ENCODE measurements around the gene NEUROD4. TPM values are rescaled to one million over a fixed set of nuclear protein-coding genes. Genes with fewer than 3 reads are reported as not detected.
A peak's percentile ranks its signal among the peaks of the same experiment; 100 is the strongest.
"Not testable (repeated sequence)": the region's sequence is repeated elsewhere in the genome, so short reads cannot be mapped to it uniquely, and the experiment has no call there.

The NEUROD4 gene
- total RNA-seq, 1 donor from 2014 or later, result not detected

DNA sequence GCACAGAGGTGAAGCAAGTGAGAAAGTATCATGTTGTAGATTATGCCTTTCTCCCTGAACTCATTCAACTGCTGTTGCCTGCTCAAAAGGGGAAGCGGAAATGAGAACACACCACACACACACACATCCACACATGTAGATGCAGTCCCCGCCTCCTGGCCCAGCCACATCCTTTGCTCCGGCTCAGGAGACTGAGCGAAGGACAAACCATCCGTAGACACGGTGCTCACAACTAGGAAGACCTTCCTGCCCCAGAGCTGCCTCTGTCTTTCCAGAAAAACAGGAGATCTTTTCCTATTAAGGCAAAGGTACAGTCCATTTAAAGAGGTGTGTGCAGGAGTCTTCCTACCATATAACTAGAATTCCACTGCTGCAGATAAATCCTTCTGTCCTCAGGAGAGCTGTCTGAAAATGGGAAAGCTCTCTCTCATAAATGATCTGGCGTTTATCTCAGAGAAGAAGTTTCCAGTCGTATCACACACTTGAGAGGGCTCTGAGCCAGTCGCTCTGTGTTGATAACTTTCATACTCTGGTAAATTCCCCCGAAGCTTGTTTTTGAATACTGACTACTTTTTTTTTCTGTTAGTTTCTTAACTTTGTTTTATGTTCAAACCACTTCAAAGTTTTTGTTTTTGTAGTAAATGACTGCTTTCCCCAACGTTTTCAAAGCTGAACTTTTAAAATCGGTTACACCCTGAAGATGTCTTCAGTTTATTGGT lies 35.0 kb upstream of the NEUROD4 start, which contains the start of gene TESPA1:
Gene TESPA1 (minus strand): TSS at position 105 of the 719 bp plus-strand sequence. CDS start 10,200 bp downstream, outside the sequence.
- ATAC-seq (peak; percentile 95), DNase-seq (peak; percentile 75)
- no peak within 1 kb of the TSS for H3K27ac ChIP-seq
- no peaks in the 10 kb centered on the region for H3K36me3 ChIP-seq
- H3K4me3 ChIP-seq, result peak within 1 kb of the TSS; percentile 22
- intact Hi-C loops (cut with DNase I), result no loop called here
- no peaks in the 10 kb centered on the region for H3K4me1 ChIP-seq
- no peaks in the 10 kb centered on the region for H3K27me3 ChIP-seq
- TF ChIP-seq, protein P1, sequence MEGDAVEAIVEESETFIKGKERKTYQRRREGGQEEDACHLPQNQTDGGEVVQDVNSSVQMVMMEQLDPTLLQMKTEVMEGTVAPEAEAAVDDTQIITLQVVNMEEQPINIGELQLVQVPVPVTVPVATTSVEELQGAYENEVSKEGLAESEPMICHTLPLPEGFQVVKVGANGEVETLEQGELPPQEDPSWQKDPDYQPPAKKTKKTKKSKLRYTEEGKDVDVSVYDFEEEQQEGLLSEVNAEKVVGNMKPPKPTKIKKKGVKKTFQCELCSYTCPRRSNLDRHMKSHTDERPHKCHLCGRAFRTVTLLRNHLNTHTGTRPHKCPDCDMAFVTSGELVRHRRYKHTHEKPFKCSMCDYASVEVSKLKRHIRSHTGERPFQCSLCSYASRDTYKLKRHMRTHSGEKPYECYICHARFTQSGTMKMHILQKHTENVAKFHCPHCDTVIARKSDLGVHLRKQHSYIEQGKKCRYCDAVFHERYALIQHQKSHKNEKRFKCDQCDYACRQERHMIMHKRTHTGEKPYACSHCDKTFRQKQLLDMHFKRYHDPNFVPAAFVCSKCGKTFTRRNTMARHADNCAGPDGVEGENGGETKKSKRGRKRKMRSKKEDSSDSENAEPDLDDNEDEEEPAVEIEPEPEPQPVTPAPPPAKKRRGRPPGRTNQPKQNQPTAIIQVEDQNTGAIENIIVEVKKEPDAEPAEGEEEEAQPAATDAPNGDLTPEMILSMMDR (IDR thresholded peaks at IDR 0.05), result no peak
- no peaks in the 10 kb centered on the region for H3K9me3 ChIP-seq

DNA sequence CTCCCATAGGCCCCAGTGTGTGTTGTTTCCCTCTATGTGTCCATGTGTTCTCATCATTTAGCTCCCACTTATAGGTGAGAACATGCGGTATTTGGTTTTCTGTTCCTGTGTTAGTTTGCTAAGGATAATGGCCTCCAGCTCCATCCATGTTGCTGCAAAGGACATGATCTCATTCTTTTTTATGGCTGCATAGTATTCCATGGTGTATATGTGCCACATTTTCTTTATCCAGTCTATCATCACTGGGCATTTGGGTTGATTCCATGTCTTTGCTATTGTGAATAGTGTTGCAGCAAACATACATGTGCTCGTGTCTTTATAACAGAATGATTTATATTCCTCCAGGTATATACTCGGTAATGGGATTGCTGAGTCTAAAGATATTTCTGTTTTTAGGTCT lies 33.0 kb upstream of the NEUROD4 start:
- H3K36me3 ChIP-seq; H3K27ac ChIP-seq; H3K27me3 ChIP-seq; DNase-seq; intact Hi-C loops (cut with DNase I); H3K4me1 ChIP-seq; H3K4me3 ChIP-seq; ATAC-seq; H3K9me3 ChIP-seq: not testable (repeated sequence)

DNA sequence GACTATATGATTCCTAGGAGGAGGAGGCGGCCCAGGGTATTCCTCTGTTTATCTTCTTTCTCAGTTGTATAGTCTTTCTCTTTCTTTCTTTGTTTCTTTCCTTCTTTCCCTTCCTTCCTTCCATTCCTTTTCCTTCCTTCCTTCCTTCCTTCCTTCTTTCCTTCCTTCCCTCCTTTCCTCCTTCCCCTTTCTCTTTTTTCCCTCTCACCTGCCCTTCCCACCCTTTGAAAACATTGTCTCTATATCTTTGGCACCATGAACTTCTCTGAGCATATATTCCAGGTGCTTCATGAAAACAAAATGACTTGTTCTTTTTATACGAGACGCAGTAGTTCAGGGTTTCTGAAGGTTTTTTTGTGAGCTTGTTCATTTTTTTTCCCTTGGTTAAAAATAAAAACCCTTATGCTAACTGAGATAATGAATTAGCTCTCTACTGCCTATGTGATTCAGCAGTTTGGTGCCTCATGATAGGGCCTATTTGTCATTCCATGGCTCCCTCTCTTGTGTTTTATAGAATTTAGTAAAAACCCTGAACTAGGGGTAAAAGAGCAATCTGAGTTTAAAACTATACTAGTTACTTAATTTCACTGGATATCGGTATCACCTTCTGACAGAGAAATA lies 32.1 kb upstream of the NEUROD4 start:
- H3K9me3 ChIP-seq, result no peaks in the 10 kb centered on the region

DNA sequence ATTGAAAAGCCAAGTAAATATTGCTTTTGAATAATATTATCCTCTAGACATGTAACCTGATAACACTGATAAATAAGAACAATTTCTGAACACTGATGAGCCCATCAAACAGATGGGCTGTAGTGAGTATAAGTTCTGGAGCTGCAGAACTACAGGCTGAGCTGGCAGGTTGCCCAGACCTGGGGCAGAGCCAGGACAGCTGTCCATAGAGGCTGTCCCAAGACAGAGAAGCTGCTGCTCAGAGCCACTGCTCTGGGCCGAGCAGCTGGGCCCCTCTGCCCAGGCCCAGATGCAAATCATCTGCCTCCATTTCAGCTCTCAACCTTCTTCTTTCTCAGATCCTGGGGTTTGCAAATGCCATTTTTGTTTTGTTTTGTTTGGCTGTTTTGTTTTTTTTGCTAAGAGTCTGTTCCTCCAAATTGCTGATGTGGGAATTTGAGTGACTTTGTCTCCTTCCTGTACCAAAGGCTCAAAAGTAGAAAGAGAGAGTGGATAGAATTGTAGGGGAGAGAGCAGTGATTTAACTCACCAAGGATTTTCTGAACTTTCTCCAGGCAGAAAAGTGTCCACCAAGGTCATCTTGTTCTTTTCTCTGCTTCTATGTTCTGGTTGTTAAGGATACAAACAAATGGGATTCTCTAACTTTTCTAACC lies 31.2 kb upstream of the NEUROD4 start:
- Histone ChIP-seq H3K27me3 (no peaks in the 10 kb centered on the region), H3K36me3 (no peaks in the 10 kb centered on the region), H3K27ac (no peak overlapping the region), H3K4me3 (no peak overlapping the region), H3K9me3 (no peaks in the 10 kb centered on the region), H3K4me1 (no peaks in the 10 kb centered on the region)
- intact Hi-C loops (cut with DNase I), result no loop called here
- TF ChIP-seq, protein P1 (IDR thresholded peaks at IDR 0.05), result no peak
- DNase-seq (peak; percentile 77), ATAC-seq (peak; percentile 42)

More for the DNA sequence above, 32.1 kb upstream of the NEUROD4 start:
- intact Hi-C loops (cut with DNase I), result no loop called here
- H3K27me3 ChIP-seq, result no peaks in the 10 kb centered on the region
- no peak for DNase-seq
- no peaks in the 10 kb centered on the region for H3K36me3 ChIP-seq
- H3K27ac ChIP-seq, result no peak overlapping the region
- H3K4me1 ChIP-seq, result no peaks in the 10 kb centered on the region
- no peak for ATAC-seq
- no peak overlapping the region for H3K4me3 ChIP-seq
- TF ChIP-seq, protein P1 (IDR thresholded peaks at IDR 0.05), result no peak

DNA sequence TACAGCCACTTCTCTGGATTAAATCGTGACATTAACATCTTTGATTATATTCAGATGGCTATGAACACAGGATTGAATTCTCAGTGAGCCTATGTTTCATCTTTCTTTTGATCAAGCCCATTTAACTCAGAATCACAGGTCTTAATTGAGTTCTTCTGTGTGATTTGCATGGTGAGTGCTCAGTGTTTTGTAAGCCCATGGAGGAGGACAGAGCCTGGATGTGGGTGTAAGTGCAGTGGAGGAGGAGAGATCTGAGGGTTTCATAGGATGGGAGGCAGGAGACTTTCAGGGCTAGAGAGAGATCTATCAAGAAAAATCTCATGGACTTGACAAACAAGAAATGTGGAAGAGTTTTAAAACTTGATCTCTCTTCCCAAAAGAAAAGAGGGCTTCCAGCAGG lies 29.9 kb upstream of the NEUROD4 start:
- Histone ChIP-seq H3K4me3 (no peak overlapping the region), H3K36me3 (no peaks in the 10 kb centered on the region), H3K27me3 (no peaks in the 10 kb centered on the region), H3K9me3 (no peaks in the 10 kb centered on the region), H3K27ac (no peak overlapping the region), H3K4me1 (no peaks in the 10 kb centered on the region)
- intact Hi-C loops (cut with DNase I), result loop anchor here (10.0 kb wide), 1 partner anchor 75 kb away; no protein-coding TSS in a partner anchor
- no peak for ATAC-seq
- no peak for DNase-seq
- TF ChIP-seq, protein P1 (IDR thresholded peaks at IDR 0.05), result no peak
